Endothelial cell of umbilical vein (primary cell): ENCODE results near the gene SLAMF6.

Experiments
- CTCF ChIP-seq, 2 donors: IDR thresholded peaks; 1 replicate in 1 of 2; 2 replicates in 1 of 2; pipeline ENCODE4 v1.5.1; 2011; ENCODE audit warnings: low read length in 2 of 2, mild to moderate bottlenecking in 2 of 2, moderate library complexity in 2 of 2, control low read depth in 1 of 2, inconsistent platforms in 1 of 2, low read depth in 1 of 2; ENCODE audit not compliant: insufficient read depth in 1 of 2; ENCODE audit errors: extremely low read depth in 1 of 2
- JUN ChIP-seq: IDR thresholded peaks from 2 replicates; pipeline ENCODE4 v1.6.1; 2011; ENCODE audit warnings: borderline replicate concordance, low read depth; ENCODE audit not compliant: insufficient read length, insufficient read depth
- MAX ChIP-seq: IDR thresholded peaks from 2 replicates; pipeline ENCODE4 v1.6.1; 2011; ENCODE audit not compliant: insufficient read depth, insufficient read length
- POLR2A ChIP-seq: IDR thresholded peaks from 2 replicates; pipeline ENCODE4 v1.6.1; 2012; ENCODE audit warnings: low read depth, mild to moderate bottlenecking, control low read depth, low read length

- no peak for TF ChIP-seq MAX
- TF ChIP-seq CTCF (IDR thresholded peaks at IDR 0.05; ENCODE audit: extremely low read depth in 1 of 2, insufficient read depth in 1 of 2, low read depth in 1 of 2, low read length in 2 of 2): no peak
- TF ChIP-seq POLR2A: no peak
- no peak for TF ChIP-seq JUN
Measured at GRCh38 chr1:160569806-160570205, 46.8 kb upstream of the SLAMF6 start.
